Activated CD8-positive, alpha-beta memory T cell treated with anti-CD3 and anti-CD28 coated beads, Interleukin-2, amount 50 U/mL, for 4 hours (primary cell): ENCODE data around the gene SCAMP3.
"Not testable (repeated sequence)": the region's sequence is repeated elsewhere in the genome, so short reads cannot be mapped to it uniquely, and the experiment has no call there.

Experiments
- DNase-seq: peaks from one replicate; pipeline ENCODE4 v3.0.0-alpha.2; 2020

The SCAMP3 gene

DNA sequence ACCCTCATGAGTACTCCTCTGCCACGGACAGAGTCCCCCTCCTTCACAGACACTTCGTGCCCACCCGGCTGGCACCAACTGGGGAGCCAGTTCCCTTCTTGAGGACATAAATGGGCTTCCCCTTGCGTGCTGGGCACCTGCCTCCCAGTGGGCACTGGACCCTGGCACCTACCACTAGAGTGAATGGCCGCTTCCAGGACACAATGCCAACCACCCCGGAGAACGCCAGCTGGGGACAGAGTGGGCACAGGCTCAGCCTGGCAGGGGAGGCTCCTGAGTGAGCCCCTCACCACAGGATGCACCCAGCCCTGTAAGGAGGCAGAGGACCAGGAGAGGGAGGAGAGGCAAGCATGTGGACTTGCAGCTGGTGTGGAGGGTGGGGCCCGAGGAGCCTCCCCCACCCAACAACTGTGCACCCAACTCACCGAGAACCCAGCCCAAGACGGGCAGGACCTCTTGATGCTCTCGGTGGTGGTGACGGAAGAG, 7.9 kb downstream of the SCAMP3 start:
- DNase-seq, result no peak

DNA sequence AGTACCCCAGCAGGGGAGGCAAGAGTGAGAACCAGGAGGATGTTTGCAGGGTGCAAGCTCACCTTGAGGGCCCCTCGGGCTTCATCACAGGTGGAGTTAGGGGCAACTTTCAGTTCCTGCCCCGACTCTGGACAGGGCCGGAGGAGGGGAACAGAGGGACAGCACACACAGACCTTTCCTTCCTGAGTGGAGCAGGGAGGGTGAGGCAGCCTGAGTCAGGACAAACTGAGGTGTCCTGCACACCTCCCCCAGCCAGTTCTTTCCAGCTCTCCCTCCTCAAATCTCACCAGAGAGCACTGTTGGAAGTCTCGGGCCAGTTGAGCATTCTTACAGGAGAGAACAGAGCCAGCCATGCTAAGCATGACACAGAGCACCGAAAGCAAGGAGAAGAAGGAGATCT, 8.4 kb downstream of the SCAMP3 start:
- no peak for DNase-seq

DNA sequence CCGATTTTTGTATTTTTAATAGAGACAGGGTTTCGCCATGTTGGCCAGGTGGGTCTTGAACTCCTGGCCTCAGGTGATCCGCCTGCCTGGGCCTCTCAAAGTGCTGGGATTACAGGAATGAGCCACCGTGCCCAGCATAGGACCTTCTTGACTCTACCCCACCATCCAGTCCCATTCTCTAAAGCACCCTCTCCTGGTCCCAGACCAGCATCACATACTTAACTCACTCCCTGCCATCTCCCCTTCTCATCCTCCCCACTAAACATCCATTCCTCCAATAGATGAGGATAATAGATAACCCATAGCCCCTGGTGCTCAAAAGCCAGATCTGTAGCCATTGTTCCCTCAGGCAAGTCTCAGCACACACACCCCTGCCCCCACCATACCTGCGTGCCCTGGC, 9.0 kb downstream of the SCAMP3 start:
- DNase-seq, result no peak

DNA sequence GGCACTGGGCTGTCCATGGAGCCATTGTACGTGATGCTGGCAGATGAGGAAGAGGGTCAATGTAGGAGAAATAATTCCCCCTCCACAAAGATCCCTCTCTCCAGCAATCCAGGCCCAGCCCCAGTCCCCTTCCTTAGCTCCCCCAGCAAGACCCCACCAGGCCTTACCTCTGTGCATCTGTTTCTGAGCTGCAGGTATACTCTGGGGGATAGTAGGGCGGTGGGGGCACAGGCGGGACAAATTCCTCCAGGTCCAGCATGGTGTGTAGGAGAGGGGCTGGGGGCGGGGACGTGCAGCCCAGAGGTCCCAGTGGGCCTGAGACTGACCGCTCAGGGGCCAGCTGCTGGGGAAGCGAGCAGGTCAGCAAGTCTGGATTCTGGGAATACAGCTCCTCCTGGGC, 10.6 kb downstream of the SCAMP3 start:
- no peak for DNase-seq

DNA sequence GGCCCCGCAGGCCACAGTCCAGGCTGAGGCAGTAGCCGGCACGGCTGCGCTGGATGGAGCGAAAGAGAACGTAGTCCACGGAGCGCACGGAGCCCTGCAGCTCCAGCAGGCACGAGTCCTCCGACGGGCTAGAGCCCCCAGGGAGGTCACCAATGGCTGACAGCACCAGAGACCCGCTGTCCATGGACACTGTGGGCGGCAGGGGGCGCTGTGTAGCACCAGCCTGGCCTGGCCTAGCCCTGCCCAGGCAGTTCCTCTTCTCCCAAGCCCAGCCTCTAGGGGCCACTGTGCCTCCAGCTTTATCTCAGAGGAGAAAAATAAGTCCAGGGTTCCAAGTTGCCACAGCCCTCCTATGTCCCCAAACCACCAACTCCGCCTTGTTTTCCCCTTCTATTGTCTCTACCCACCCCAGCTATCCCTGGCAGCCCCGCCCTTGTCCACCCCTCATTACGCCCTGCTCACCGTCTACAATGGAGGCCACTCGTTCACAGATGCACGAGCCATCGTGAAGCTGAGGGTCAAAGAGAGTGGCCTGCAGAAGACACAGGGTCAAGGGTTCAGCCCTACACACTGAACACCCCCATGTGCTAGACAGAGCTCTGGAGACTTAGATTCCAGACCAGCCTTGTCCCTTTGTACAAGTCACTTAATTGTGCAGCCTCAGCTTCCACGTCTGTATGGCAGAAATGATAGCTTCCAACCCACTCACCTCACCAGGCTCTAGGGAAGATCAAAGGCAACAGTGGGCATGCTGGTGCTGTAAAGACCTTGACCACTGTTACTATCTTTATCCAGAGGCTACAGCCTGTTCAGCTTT, 11.3 kb downstream of the SCAMP3 start:
- peak; percentile 97 for DNase-seq

DNA sequence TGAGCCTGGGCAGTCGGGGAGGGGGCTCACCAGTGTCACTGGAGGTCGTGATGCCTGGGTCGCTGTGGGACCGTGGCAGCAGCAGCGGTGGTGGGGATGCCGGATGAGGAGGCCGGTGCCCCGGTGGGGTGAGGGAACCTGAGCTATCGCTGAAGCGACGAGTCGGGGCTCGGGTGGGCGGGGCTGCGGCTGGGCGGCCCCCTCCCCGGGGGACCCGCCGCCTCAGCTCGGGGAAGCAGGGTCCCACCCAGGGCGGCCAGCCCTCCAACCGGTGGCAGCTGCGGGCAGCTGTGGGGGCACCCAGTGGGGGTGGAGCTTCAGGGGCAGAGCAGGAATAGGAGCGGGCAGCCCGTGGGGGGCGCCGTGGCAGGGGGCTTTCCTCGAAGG, 11.9 kb downstream of the SCAMP3 start:
- no peak for DNase-seq

DNA sequence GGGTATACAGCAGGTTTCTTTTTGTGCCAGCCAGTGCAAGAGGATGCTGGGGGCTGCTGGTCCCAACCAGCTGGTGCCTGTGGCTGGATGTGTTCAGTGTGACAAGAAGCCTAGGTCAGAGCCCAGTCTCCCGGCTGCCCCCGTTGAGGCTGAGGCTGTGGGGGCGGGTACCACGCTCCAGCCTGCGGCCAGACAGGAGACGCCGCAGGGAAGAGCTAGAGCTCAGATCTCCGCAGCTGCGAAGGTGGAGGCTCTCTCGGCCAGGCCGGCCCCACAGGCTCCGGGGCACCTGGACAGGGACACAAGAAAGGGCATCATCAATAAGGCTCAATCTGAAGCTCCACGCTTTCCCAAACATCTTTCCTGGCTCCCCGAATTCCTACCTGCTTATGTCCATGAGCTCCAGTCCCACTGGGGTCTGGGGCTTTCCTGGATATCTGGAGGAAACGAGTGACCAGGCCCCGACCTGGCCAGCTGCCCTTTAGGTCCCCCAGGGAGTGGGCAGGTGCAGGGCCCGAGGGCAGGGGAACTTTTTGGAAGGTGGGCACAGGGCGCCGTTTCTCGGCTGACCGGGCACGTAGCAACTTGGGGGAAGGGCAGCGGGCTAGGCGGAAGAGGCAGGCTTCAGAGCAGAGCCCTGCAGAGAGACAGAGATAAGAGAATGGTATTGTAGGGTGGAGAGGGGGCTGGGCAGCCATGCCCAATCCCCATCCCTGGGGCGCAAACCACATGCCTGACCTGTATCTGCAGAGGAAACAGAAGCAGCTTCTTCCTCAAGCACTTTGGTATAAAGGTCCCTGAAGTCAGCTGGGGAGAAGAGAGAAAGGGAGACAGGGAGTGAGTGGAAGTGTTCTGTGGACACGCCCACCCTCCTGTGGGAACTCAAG, 14.2 kb downstream of the SCAMP3 start:
- DNase-seq, result no peak

DNA sequence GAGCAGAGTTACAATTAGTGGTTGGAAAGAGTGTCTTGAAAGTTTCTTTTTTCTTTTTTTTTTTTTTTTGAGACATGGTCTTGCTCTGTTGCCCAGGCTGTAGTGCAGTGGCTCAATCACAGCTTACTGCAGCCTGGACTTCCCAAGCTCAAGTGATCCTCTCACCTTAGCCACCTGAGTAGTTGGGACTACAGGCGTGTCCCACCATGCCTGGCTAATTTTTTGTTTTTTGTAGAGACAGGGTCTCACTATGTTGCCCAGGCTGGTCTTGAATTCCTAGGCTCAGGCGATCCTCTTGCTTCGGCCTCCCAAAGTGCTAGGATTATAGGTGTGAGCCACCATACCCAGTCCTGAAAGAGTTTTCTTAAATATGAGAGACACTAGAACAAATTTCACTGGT, 15.4 kb downstream of the SCAMP3 start:
- DNase-seq, result not testable (repeated sequence)

DNA sequence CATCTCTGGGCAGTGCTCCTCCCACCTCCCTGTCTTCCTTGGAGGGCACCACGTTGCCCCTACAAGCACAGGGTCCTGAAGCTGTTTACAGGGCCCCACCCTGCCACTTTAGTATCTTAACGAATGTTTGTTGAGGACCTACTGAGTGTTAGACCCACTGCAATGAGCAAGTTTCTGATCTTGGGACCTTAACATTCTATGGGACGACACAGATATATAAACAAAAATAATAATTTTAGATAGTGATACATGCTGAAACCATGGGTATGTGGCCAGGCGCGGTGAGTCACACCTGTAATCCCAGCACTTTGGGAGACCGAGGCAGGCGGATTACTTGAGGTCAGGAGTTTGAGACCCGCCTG, 17.0 kb downstream of the SCAMP3 start:
- no peak for DNase-seq

DNA sequence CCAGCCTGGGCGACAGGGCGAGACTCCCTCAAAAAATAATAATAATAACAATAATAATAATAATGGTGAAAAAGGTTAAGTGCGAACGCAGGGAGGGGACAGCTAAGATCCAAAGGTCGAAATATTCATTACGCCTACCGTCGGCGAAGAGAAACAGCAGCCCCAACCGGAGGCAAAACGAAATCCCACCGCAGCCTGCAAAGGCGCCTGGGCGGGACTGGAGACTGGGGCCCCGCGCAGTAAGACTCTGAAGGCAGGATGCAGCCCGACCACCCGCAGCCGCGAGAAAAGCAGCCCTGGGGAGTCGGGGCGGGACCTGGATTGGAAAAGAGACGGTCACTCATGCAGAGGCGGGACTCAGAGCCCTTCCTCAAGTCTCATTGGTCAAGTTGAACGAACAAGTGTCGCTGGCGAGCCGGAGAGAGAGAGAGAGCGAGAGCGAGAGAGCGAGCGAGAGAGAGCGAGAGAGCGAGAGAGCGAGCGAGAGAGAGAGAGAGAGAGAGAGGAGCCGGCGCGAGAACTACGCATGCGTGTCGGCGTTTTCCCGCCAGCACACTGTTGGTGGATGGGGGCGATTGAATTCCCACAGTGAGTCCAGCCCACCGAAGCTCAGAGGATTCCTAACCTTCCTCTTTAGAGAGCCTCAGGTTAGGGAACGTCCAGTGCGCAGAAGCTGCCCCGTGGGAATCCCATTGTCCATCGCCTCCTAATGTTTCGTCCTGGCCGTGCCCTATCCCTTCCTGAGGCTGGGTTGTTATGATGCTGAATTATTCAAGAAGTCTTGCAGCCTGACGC, 17.6 kb downstream of the SCAMP3 start:
- DNase-seq, result peak; percentile 88

DNA sequence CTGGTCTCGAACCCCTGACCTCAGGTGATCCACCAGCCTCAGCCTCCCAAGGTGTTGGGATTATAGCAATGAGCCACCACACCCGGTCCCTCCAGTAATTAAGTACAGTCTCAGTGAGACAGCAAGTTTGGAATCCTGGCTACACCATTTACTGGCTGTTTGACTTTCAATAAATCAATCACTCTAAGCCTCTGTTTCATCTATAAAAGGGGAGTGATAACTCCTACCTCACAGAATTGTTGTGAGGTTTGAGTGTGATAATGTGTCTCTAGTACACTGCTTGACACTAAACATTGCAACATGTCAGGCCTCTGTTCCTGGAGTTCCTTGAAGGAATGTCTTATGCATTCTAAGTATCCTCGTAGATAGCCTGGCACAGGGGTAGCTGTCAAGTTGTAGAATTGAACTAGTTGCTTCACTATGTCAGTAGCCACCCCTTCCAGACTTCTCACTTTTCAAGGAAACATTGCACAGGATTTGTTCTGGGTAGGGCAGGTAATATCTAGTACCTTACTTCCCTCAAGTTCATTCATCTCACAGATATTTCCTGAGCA, 19.3 kb downstream of the SCAMP3 start:
- no peak for DNase-seq

DNA sequence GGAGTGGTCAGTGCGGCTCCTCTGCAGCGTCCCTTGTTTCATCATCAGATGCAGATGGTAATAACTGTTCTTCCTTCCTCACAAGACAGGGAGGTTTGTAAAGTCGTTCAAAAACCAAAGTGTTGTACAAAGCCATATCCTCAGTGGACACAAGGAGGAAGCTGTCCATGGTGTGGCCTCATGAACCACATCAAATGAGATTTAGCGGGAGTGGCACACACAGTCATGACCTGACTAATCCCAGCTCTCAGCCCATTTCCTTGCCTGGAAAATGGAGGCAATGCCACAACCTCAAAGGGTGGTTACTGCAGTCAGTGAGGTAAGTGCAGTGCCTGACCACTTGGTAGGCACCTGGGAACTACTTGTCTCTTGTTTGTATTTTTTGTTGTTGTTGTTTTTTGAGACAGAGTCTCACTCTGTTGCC, 20.3 kb downstream of the SCAMP3 start:
- no peak for DNase-seq

DNA sequence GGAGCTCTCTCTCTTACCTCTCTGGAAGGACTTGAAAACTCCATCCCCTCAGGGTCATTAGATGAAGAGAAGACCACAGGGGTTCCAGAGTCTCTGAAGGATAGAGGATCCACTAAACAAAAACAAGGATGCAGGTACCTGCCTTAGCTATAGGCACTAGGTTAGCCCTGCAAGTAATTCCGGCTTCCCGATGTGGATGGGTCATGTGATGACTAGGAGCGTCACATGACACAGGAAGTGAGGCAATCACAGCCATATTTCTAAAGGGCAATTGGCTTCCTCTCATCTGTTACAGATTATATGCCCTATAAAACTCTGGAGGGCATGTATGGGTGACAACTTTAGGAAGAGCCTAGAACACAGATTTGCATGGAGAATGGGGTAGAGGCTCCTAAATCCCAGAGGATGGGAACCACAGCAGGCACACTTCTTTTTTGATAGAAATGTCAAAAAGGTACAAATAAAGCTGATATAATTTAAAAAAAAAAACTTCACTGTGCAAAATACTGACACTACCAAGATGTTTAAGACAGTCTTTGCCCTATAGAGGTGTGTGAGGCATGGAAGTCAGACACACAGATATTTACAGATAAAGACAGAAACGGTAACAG, 21.0 kb downstream of the SCAMP3 start:
- peak; percentile 54 for DNase-seq

DNA sequence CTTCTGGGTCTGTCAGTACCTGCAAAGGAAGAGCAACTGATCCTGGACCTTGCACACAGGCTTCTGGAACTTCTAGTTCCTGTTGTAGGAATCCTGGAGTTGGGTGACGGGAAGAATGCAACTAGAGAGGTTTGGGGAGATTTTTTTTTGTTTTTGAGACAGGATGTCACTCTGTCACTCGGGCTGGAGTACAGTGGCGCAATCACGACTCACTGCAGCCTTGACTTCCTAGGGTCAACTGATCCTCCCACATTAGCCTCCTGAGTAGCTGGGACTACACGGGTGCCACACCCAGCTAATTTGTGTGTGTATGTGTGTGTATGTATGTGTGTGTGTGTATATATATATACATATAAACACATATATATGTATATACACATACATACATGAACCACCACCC, 25.7 kb downstream of the SCAMP3 start:
- no peak for DNase-seq

DNA sequence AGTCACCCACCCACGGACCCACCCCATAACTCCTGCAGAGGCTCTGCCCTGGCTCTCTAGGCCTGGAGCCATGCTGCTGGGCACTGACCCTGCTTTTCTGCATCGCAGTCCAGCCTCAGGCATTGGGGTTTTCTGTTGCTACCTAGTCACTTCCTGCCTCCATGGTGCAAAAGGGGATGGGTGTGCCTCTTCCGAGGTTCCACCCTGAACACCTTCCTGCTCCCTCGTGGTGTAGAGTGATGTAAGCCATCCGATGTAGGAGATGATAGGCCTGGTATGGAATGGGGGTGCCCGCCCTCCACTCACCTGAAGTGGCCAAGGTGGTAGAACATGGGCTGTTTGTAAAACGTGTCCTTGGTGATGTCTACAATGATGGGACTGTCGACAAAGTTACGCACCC, 26.8 kb downstream of the SCAMP3 start:
- not testable (repeated sequence) for DNase-seq

DNA sequence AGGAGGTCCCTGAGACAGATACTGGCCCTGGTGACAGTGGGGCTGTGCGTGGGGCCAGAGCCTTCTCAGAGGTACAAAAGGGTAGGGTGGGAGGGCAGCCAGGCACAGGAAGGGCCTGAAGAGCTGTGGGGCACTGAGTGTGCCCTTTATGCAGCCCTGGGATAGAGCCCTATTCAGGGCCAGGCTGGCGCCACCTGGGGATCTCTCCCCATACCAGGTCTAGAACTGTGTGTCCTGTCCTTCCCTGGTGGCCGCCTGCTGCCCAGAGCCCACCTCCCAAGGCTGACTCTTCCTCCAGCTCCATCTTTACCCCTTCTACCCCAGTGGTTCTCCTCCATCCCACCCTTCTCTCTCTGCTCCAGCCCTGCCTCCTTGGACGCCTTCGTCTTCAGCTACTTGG, 28.7 kb downstream of the SCAMP3 start:
- DNase-seq, result not testable (repeated sequence)

DNA sequence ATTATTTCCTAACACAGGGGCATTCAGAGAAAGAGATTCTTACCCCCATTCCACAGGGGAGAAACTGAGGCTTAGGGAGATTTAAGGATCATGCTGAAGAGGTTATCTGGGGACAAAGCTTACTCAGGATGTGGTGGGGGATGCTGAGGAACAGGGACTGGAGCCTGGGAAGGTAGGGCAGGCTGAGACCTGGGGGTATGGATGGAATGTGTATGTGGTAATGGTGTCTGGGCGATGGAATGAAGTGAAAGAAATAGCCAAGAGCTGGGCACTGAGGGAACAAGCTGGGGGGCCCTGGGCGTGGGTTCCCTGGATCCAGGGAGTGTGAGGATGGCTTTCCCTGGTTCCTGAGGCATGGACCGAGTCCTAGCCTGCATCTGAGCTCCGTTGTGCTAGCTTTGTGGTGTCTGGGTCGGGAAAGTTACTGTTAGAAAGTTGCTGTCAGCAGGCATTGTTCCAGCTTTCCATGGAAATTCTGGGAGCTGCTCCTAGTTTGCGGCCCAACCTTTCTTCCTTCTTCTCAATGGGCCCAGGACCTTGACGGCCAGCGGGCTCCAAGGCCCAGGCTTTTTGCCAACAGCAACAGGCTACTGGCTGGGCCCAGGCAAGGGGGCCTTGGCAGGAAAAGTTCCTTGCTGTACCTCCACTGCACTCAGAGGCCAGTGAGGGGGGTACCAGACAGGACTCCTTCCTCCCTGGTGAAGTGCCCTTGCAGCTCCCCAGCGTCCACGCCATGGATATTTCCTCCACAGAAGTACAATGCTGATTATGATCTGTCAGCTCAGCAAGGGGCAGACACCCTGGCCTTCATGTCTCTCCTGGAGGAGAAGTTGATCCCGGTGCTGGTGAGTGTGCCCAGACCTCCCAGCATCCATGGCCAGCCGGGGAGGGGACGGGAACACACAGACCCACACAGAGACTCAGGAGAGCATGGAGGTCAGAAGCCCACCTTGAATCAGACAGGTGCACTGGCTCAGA, 29.9 kb downstream of the SCAMP3 start:
- not testable (repeated sequence) for DNase-seq

DNA sequence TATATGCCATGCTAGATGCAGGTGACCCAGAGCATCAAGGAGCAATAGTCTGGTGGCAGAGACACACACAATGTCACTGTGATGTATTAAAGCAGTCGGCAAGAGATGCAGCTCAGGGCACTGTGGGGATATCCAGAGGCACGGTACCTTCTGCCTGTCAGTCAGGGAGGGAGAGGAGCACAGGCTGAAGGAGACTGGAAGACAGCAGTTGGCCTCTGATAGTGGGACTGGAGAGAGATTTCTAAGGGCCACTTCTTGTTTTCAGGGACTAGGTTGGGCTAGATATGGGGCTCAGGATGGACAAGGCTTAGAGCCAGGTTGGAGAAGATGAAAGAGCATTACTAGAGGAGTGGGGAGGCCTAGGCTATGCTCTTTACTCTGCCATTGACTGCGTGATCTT, 30.9 kb downstream of the SCAMP3 start:
- not testable (repeated sequence) for DNase-seq

DNA sequence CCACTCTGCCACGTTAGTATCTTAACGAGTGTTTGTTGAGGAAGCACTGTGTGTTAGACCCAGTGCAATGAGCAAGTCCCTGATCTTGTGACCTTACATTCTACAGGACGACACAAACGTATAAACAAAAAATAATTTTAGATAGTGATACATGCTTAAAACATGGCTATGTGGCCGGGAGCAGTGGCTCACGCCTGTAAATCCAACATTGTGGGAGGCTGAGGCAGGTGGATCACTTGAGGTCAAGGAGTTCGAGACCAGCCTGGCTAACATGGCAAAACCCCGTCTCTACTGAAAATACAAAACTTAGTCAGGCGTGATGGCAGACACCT, 34.1 kb downstream of the SCAMP3 start:
- no peak for DNase-seq

DNA sequence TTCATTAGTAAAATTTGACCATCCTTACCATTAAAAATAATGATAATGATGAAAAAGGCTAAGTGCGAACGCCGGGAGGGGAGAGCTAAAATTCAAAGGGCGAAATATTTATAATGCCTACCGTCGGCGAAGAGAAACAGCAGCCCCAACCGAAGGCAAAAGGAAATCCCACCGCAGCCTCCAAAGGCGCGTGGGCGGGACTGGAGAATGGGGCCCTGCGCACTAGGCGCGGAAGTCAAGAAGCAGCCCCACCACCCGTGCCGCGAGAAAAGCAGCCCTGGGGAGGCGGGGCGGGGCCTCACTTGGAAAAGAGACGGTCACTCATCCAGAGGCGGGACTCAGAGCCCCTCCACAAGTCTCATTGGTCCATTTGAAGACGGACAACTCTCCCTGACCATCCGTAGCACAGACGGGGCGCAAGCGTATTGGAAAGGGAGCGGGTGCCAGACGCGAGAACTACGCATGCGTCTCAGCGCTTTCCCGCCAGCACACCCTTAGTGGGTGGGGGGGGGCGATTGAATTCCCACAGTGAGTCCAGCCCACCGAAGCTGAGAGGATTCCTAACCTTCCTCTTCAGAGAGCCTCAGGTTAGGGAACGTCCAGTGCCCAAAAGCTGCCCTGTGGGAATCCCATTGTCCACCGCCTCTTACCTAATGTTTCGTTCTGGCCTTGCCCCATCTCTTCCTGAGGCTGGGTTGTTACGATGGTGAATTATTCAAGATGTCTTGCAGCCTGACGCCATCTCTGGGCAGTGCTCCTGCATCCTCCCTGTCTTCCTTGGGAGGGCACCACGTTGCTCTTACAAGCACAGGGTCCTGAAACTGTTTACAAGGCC, 34.7 kb downstream of the SCAMP3 start:
- peak; percentile 100 for DNase-seq
